MM.1S (cell line): ENCODE measurements around the gene TNIP1.

ENCODE experiments used
- DNase-seq: peaks from one replicate; pipeline ENCODE4 v3.0.0-alpha.2; 2015
- H2AFZ ChIP-seq: fragments of 300-600 bp; sonication (generic); 2 replicates; pipeline ENCODE4 v1.6.0; 2016; ENCODE audit warnings: antibody characterized with exemption, low read length
- H3F3A ChIP-seq: fragments of 300-600 bp; sonication (generic); 2 replicates; pipeline ENCODE4 v1.6.1; 2016; ENCODE audit warnings: mild to moderate bottlenecking, antibody characterized with exemption, low read length, moderate library complexity, mixed read lengths; ENCODE audit not compliant: insufficient read depth
- H3K27ac ChIP-seq: fragments of 300-600 bp; sonication (generic); 2 replicates; pipeline ENCODE4 v1.5.1; 2016; ENCODE audit warnings: mild to moderate bottlenecking, low read length
- H3K27me3 ChIP-seq: fragments of 300-600 bp; sonication (generic); replicated peaks from 2 replicates; pipeline ENCODE4 v1.6.0; 2016; ENCODE audit warnings: low read length; ENCODE audit not compliant: insufficient read depth
- H3K36me3 ChIP-seq: fragments of 300-600 bp; sonication (generic); replicated peaks from 2 replicates; pipeline ENCODE4 v1.6.1; 2016; ENCODE audit warnings: mild to moderate bottlenecking, low read length, mixed read lengths; ENCODE audit not compliant: insufficient read depth
- H3K4me1 ChIP-seq: fragments of 300-600 bp; sonication (generic); 2 replicates; pipeline ENCODE4 v1.6.1; 2016; ENCODE audit warnings: low read length, mixed read lengths
- H3K4me2 ChIP-seq: fragments of 300-600 bp; sonication (generic); 2 replicates; pipeline ENCODE4 v1.6.0; 2016; ENCODE audit warnings: low read depth, low read length
- H3K4me3 ChIP-seq: fragments of 300-600 bp; sonication (generic); 2 replicates; pipeline ENCODE4 v1.5.1; 2016; ENCODE audit warnings: low read length, mixed read lengths
- H3K79me2 ChIP-seq: fragments of 300-600 bp; sonication (generic); 2 replicates; pipeline ENCODE4 v1.6.1; 2016; ENCODE audit warnings: mixed run types, low read length, mixed read lengths
- H3K9ac ChIP-seq: fragments of 300-600 bp; sonication (generic); 2 replicates; pipeline ENCODE4 v1.6.1; 2016; ENCODE audit warnings: low read length, mixed read lengths
- H3K9me2 ChIP-seq: fragments of 300-600 bp; sonication (generic); replicated peaks from 2 replicates; pipeline ENCODE4 v1.6.1; 2016; ENCODE audit warnings: mild to moderate bottlenecking, low read length, mixed read lengths; ENCODE audit not compliant: insufficient read depth
- H3K9me3 ChIP-seq: fragments of 300-600 bp; sonication (generic); replicated peaks from 2 replicates; pipeline ENCODE4 v1.6.1; 2016; ENCODE audit warnings: mild to moderate bottlenecking, low read length, mixed read lengths; ENCODE audit not compliant: insufficient read depth
- H4K20me1 ChIP-seq: fragments of 300-600 bp; sonication (generic); 2 replicates; pipeline ENCODE4 v1.6.1; 2016; ENCODE audit warnings: mild to moderate bottlenecking, low read length, moderate library complexity, mixed read lengths; ENCODE audit not compliant: insufficient read depth
- CTCF ChIP-seq: fragments of 300-600 bp; sonication (generic); IDR thresholded peaks from 2 replicates; pipeline ENCODE4 v1.5.1; 2016; ENCODE audit warnings: antibody characterized with exemption, low read length, mixed read lengths
- EZH2 ChIP-seq: fragments of 300-600 bp; sonication (generic); optimal IDR thresholded peaks from 2 replicates; pipeline ENCODE3; 2017; ENCODE audit warnings: low read depth, mild to moderate bottlenecking, antibody characterized with exemption, low read length, mixed read lengths
- EZH2phosphoT487 ChIP-seq: fragments of 300-600 bp; sonication (generic); IDR thresholded peaks from 2 replicates; pipeline ENCODE4 v1.6.1; 2018; ENCODE audit warnings: antibody characterized with exemption, low read length

TNIP1 gene

DNA sequence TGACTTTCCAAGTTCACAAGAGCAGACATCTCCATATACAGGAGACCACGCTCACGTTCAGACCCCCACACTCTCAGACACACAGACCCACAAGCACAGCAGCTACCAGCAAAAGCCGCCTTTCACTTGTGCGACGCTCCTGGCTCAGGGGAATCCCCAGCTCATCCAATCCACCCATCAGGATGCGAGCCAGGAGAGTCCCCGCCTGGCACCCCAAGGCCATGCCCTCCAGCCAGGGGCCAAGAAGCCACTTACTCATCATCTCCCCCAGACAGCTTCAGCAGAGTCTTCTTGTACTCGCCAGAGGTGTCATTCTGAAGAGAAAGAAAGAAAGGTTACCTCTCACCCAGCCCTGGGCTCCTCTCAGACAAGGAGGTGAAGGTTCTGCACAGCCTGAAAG lies 47.1 kb upstream of the TNIP1 start:
- H3K4me2 ChIP-seq = no peak overlapping the region
- DNase-seq = no peak
- peaks cover 9% of the 10 kb centered on the region for H3F3A ChIP-seq
- TF ChIP-seq CTCF (no peak), EZH2 (no peak), EZH2phosphoT487 (no peak)
- no peak overlapping the region for H2AFZ ChIP-seq
- peaks cover 76% of the 10 kb centered on the region for H3K79me2 ChIP-seq
- H3K27me3 ChIP-seq = no peaks in the 10 kb centered on the region
- H3K4me1 ChIP-seq = peaks cover 3% of the 10 kb centered on the region; the same call in 1 of the 2 replicates
- no peaks in the 10 kb centered on the region for H3K9me2 ChIP-seq
- no peak overlapping the region for H3K9ac ChIP-seq
- H3K27ac ChIP-seq = no peak overlapping the region
- H4K20me1 ChIP-seq = no peaks in the 10 kb centered on the region
- no peaks in the 10 kb centered on the region for H3K9me3 ChIP-seq
- no peak overlapping the region for H3K4me3 ChIP-seq
- peaks cover 32% of the 10 kb centered on the region for H3K36me3 ChIP-seq

DNA sequence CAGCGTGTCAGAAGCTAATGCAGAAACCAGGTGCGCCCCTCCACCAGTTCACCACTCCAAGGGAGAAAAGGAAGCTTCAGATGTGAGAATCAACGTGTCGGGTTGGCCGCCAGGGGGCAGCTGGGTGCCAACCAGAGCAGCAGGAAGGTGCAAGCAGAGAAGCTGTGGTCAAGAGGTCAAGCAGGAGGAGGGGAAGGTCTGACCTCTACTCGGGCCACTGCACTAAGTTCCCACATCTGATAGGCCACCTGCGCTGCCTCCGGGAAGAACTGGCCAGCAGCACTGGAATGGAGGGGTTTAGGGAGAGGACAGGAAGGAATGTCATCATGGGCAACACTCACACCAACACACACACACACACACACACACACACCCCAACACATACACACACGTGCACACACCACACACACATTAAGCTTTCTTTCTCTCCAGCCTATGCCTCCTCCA lies 45.4 kb upstream of the TNIP1 start:
- peaks cover 3% of the 10 kb centered on the region; the same call in 1 of the 2 replicates for H3K4me1 ChIP-seq
- no peak overlapping the region for H3K27ac ChIP-seq
- no peak overlapping the region for H3K4me2 ChIP-seq
- DNase-seq = peak; percentile 74
- no peaks in the 10 kb centered on the region for H3K9me2 ChIP-seq
- H3F3A ChIP-seq = peaks cover 9% of the 10 kb centered on the region
- no peak overlapping the region for H2AFZ ChIP-seq
- H3K79me2 ChIP-seq = peaks cover 74% of the 10 kb centered on the region
- H3K36me3 ChIP-seq = peaks cover 36% of the 10 kb centered on the region
- no peaks in the 10 kb centered on the region for H4K20me1 ChIP-seq
- no peaks in the 10 kb centered on the region for H3K27me3 ChIP-seq
- H3K4me3 ChIP-seq = no peak overlapping the region
- TF ChIP-seq CTCF (peak; percentile 90), EZH2 (no peak)
- H3K9ac ChIP-seq = no peak overlapping the region
- no peaks in the 10 kb centered on the region for H3K9me3 ChIP-seq

DNA sequence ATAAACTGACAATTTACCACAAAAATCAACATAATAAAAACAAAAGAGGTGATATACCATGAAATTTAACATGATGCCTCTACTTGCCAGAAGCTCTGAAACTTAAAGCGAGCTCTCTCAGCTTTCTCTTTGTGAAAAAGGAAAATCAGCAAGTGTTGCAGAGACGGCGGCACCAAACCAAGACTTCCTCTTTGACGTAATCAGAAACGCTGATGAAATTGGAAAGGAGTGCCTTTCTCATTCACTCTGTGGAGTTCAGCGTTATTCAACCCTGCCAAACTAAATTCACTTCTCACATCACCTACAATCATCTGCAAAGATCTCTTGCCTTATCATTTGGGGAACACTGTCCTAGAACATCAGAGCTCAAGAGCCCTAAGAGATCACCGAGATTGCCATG lies 44.6 kb upstream of the TNIP1 start:
- Histone ChIP-seq H3F3A (peaks cover 9% of the 10 kb centered on the region), H3K27me3 (no peaks in the 10 kb centered on the region), H3K9me2 (no peaks in the 10 kb centered on the region), H3K4me1 (peaks cover 3% of the 10 kb centered on the region; the same call in 1 of the 2 replicates), H3K36me3 (peaks cover 32% of the 10 kb centered on the region), H4K20me1 (no peaks in the 10 kb centered on the region), H2AFZ (no peak overlapping the region), H3K79me2 (peaks cover 68% of the 10 kb centered on the region), H3K9ac (no peak overlapping the region), H3K4me2 (no peak overlapping the region), H3K27ac (no peak overlapping the region), H3K9me3 (no peaks in the 10 kb centered on the region), H3K4me3 (no peak overlapping the region)
- no peak for TF ChIP-seq CTCF
- no peak for TF ChIP-seq EZH2phosphoT487
- TF ChIP-seq EZH2 = no peak
- no peak for DNase-seq
